HepG2 (cell line): ENCODE results near the gene FNDC3B. TPM values are rescaled to one million over a fixed set of nuclear protein-coding genes. Genes with fewer than 3 reads are reported as not detected.

Source experiments
- HDAC2 ChIP-seq: sonication (generic); formaldehyde crosslinking; IDR thresholded peaks from 2 replicates; pipeline ENCODE4 v1.4.0; 2020; ENCODE audit warnings: missing genetic modification reagents
- HOXA9 ChIP-seq: sonication (generic); formaldehyde crosslinking; IDR thresholded peaks from 2 replicates; pipeline ENCODE4 v1.8.1; 2022; ENCODE audit warnings: missing genetic modification reagents, mild to moderate bottlenecking, moderate library complexity, borderline replicate concordance
- KMT2B ChIP-seq: IDR thresholded peaks from 2 replicates; pipeline ENCODE4 v1.6.1; 2016; ENCODE audit warnings: missing genetic modification reagents, missing compliant biosample characterization
- MZF1 ChIP-seq: sonication (generic); formaldehyde crosslinking; IDR thresholded peaks from 2 replicates; pipeline ENCODE4 v1.8.1; 2023; ENCODE audit warnings: mild to moderate bottlenecking, missing genetic modification reagents, borderline replicate concordance
- NAIF1 ChIP-seq: sonication (generic); formaldehyde crosslinking; IDR thresholded peaks from 2 replicates; pipeline ENCODE4 v1.5.0; 2020; ENCODE audit warnings: mild to moderate bottlenecking, missing genetic modification reagents, borderline replicate concordance
- NFE2 ChIP-seq: sonication (generic); formaldehyde crosslinking; IDR thresholded peaks from 2 replicates; pipeline ENCODE4 v1.4.0; 2020; ENCODE audit warnings: missing genetic modification reagents
- RFXANK ChIP-seq: IDR thresholded peaks from 2 replicates; pipeline ENCODE4 v1.6.1; 2016
- SIN3B ChIP-seq: fragments of 150-350 bp; IDR thresholded peaks from 2 replicates; pipeline ENCODE4 v1.6.1; 2014; ENCODE audit warnings: low read length
- SMYD3 ChIP-seq: sonication (generic); formaldehyde crosslinking; IDR thresholded peaks from 2 replicates; pipeline ENCODE4 v1.8.1; 2023; ENCODE audit warnings: mild to moderate bottlenecking, missing genetic modification reagents
- TBL1XR1 ChIP-seq: fragments of 150-350 bp; IDR thresholded peaks from 2 replicates; pipeline ENCODE4 v1.6.1; 2014; ENCODE audit warnings: borderline replicate concordance, low read length; ENCODE audit not compliant: partially characterized antibody
- YEATS2 ChIP-seq: sonication (generic); formaldehyde crosslinking; IDR thresholded peaks from 2 replicates; pipeline ENCODE4 v1.4.0; 2020; ENCODE audit warnings: missing genetic modification reagents, borderline replicate concordance
- ZBTB7B ChIP-seq: sonication (generic); formaldehyde crosslinking; IDR thresholded peaks from 2 replicates; pipeline ENCODE4 v1.4.0; 2020; ENCODE audit warnings: missing genetic modification reagents
- ZBTB8A ChIP-seq: sonication (generic); formaldehyde crosslinking; IDR thresholded peaks from 2 replicates; pipeline ENCODE4 v1.4.0; 2020; ENCODE audit warnings: mild to moderate bottlenecking, low read depth, missing genetic modification reagents, borderline replicate concordance
- ZNF329 ChIP-seq: sonication (generic); formaldehyde crosslinking; IDR thresholded peaks from 2 replicates; pipeline ENCODE4 v1.9.0; 2021; ENCODE audit warnings: low read depth, mild to moderate bottlenecking, missing genetic modification reagents
- ZNF34 ChIP-seq: sonication (generic); formaldehyde crosslinking; IDR thresholded peaks from 2 replicates; pipeline ENCODE4 v1.4.0; 2020; ENCODE audit warnings: mild to moderate bottlenecking, missing genetic modification reagents, borderline replicate concordance
- ZNF614 ChIP-seq: IDR thresholded peaks from 2 replicates; pipeline ENCODE4 v1.6.1; 2018; ENCODE audit warnings: missing biosample characterization, missing genetic modification reagents, inconsistent platforms, borderline replicate concordance
- ZNF746 ChIP-seq: sonication (generic); formaldehyde crosslinking; IDR thresholded peaks from 2 replicates; pipeline ENCODE4 v1.8.0; 2022; ENCODE audit warnings: mild to moderate bottlenecking, missing genetic modification reagents
- ZNF75D ChIP-seq: sonication (generic); formaldehyde crosslinking; IDR thresholded peaks from 2 replicates; pipeline ENCODE4 v1.8.1; 2023; ENCODE audit warnings: missing genetic modification reagents, mild to moderate bottlenecking, borderline replicate concordance
- polyA plus RNA-seq, 8 experiments: library from polyadenylated mRNA; depleted of rRNA in 3 of 8; stranded (reverse) in 7 of 8; unstranded in 1 of 8; fragments of >200 nt; fragmentation: Illumina TruSeq in 4 of 8; extraction: Trizol in 4 of 8; gene quantifications; 2 replicates each; pipeline versions ENCODE4 v1.2.1 to v1.2.3, GENCODE V29; 2011 to 2016; ENCODE audit warnings: low read depth in 4 of 8, missing spikeins in 1 of 8, mixed read lengths in 1 of 8; ENCODE audit not compliant: insufficient read depth in 1 of 8
- total RNA-seq, 5 experiments: library from RNA; depleted of rRNA; stranded (reverse); fragments of >200 nt; fragmentation: Illumina TruSeq; extraction: Trizol; gene quantifications; 2 replicates each; pipeline ENCODE4 v1.2.3, GENCODE V29; 2016; ENCODE audit warnings: low read depth in 1 of 5
- TF ChIP-seq, protein P1 (sequence below): sonication (generic); formaldehyde crosslinking; IDR thresholded peaks from 2 replicates; pipeline ENCODE4 v1.5.1; 2020; ENCODE audit warnings: mild to moderate bottlenecking, missing genetic modification reagents, borderline replicate concordance
- TF ChIP-seq, protein P2 (sequence below): sonication (generic); formaldehyde crosslinking; IDR thresholded peaks from 2 replicates; pipeline ENCODE4 v1.4.0; 2020; ENCODE audit warnings: missing genetic modification reagents, borderline replicate concordance
- TF ChIP-seq, protein P3 (sequence below): sonication (generic); formaldehyde crosslinking; IDR thresholded peaks from 2 replicates; pipeline ENCODE4 v1.8.1; 2022; ENCODE audit warnings: mild to moderate bottlenecking, missing genetic modification reagents

FNDC3B gene
- total and polyA plus RNA-seq, 2 of the 13 experiments (the other 11 are each of a cell fraction or from before 2014, with no cell fraction given), result 74.8 to 103 TPM

DNA sequence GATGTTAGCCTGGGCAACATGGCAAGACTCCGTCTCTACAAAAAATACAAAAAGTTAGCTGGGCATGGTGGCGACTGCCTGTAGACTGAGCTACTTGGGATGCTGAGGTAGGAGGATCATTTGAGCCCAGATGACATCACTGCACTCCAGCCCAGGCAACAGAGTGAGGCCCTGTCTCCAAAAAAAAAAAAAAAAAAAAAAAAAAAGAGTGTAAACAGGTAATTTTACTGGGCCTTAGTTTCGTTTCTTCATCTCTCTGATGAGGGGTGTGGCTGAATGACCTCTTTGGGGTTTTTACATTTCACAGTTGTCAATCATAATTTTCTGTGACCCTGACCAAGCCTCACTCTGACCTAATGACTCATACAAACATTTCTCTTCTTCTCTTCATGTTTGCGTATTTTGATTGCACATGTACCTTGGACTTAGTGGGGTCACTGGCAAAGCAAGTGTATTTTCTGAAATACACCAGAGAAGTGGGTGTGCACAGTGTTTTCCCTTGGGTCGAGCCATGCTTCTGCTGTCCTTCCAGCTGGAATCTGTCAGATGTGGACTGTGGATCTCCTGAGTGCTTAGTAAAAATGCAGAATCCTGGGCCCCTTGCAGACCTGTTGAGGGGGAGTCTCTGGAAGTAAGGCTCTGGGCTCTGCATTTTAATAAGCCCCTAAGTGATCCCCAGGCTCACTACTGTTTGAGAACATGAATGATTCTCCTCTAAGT lies 140.5 kb downstream of the FNDC3B start (continued):
- TF ChIP-seq, protein P1, sequence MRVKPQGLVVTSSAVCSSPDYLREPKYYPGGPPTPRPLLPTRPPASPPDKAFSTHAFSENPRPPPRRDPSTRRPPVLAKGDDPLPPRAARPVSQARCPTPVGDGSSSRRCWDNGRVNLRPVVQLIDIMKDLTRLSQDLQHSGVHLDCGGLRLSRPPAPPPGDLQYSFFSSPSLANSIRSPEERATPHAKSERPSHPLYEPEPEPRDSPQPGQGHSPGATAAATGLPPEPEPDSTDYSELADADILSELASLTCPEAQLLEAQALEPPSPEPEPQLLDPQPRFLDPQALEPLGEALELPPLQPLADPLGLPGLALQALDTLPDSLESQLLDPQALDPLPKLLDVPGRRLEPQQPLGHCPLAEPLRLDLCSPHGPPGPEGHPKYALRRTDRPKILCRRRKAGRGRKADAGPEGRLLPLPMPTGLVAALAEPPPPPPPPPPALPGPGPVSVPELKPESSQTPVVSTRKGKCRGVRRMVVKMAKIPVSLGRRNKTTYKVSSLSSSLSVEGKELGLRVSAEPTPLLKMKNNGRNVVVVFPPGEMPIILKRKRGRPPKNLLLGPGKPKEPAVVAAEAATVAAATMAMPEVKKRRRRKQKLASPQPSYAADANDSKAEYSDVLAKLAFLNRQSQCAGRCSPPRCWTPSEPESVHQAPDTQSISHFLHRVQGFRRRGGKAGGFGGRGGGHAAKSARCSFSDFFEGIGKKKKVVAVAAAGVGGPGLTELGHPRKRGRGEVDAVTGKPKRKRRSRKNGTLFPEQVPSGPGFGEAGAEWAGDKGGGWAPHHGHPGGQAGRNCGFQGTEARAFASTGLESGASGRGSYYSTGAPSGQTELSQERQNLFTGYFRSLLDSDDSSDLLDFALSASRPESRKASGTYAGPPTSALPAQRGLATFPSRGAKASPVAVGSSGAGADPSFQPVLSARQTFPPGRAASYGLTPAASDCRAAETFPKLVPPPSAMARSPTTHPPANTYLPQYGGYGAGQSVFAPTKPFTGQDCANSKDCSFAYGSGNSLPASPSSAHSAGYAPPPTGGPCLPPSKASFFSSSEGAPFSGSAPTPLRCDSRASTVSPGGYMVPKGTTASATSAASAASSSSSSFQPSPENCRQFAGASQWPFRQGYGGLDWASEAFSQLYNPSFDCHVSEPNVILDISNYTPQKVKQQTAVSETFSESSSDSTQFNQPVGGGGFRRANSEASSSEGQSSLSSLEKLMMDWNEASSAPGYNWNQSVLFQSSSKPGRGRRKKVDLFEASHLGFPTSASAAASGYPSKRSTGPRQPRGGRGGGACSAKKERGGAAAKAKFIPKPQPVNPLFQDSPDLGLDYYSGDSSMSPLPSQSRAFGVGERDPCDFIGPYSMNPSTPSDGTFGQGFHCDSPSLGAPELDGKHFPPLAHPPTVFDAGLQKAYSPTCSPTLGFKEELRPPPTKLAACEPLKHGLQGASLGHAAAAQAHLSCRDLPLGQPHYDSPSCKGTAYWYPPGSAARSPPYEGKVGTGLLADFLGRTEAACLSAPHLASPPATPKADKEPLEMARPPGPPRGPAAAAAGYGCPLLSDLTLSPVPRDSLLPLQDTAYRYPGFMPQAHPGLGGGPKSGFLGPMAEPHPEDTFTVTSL (CRISPR knock-in tag), result peak; percentile 94
- TF ChIP-seq, protein P2, sequence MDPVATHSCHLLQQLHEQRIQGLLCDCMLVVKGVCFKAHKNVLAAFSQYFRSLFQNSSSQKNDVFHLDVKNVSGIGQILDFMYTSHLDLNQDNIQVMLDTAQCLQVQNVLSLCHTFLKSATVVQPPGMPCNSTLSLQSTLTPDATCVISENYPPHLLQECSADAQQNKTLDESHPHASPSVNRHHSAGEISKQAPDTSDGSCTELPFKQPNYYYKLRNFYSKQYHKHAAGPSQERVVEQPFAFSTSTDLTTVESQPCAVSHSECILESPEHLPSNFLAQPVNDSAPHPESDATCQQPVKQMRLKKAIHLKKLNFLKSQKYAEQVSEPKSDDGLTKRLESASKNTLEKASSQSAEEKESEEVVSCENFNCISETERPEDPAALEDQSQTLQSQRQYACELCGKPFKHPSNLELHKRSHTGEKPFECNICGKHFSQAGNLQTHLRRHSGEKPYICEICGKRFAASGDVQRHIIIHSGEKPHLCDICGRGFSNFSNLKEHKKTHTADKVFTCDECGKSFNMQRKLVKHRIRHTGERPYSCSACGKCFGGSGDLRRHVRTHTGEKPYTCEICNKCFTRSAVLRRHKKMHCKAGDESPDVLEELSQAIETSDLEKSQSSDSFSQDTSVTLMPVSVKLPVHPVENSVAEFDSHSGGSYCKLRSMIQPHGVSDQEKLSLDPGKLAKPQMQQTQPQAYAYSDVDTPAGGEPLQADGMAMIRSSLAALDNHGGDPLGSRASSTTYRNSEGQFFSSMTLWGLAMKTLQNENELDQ, result no peak
- TF ChIP-seq HDAC2, result peak; percentile 91; the same call in 1 of the 2 replicates
- TF ChIP-seq ZNF34 (CRISPR knock-in tag), result no peak
- TF ChIP-seq NFE2, result no peak
- TF ChIP-seq ZNF614 (CRISPR knock-in tag), result peak; percentile 64; the same call in 1 of the 2 replicates
- TF ChIP-seq SMYD3 (CRISPR knock-in tag), result peak; percentile 89
- 0 out of 2 replicates have a peak, but pooled peaks have one; percentile 29 for TF ChIP-seq NAIF1 (CRISPR knock-in tag)
- TF ChIP-seq, protein P3, sequence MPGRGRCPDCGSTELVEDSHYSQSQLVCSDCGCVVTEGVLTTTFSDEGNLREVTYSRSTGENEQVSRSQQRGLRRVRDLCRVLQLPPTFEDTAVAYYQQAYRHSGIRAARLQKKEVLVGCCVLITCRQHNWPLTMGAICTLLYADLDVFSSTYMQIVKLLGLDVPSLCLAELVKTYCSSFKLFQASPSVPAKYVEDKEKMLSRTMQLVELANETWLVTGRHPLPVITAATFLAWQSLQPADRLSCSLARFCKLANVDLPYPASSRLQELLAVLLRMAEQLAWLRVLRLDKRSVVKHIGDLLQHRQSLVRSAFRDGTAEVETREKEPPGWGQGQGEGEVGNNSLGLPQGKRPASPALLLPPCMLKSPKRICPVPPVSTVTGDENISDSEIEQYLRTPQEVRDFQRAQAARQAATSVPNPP (CRISPR knock-in tag), result peak; percentile 61; the same call in 1 of the 2 replicates
- TF ChIP-seq ZNF329 (CRISPR knock-in tag), result 0 out of 2 replicates have a peak, but pooled peaks have one; percentile 33
- TF ChIP-seq TBL1XR1, result no peak
- no peak for TF ChIP-seq HOXA9 (CRISPR knock-in tag)
- peak; percentile 69; the same call in 1 of the 2 replicates for TF ChIP-seq ZBTB7B (CRISPR knock-in tag)
- no peak for TF ChIP-seq ZBTB8A (CRISPR knock-in tag)
- 0 out of 2 replicates have a peak, but pooled peaks have one; percentile 53 for TF ChIP-seq SIN3B
- TF ChIP-seq KMT2B (CRISPR knock-in tag), result no peak
- TF ChIP-seq RFXANK, result no peak
- no peak for TF ChIP-seq ZNF75D (CRISPR knock-in tag)
- peak; percentile 45; the same call in 1 of the 2 replicates for TF ChIP-seq YEATS2
- peak; percentile 94; the same call in 1 of the 2 replicates for TF ChIP-seq ZNF746
- TF ChIP-seq MZF1 (CRISPR knock-in tag), result no peak
